Measurements from ENCODE around the gene RAB6B. TPM values are rescaled to one million over a fixed set of nuclear protein-coding genes. Genes with fewer than 3 reads are reported as not detected.

Gene RAB6B
- polyA plus RNA-seq, 2 of the 4 experiments (the other 2 are of a cell fraction): 2.4 to 2.5 TPM

GRCh38 chr3:133937061-133937686 lies 41.5 kb upstream of the RAB6B start (continued):
- no peak for TF ChIP-seq CTCF (IDR thresholded peaks at IDR 0.05)
- TF ChIP-seq RFX5 (IDR thresholded peaks at IDR 0.05): no peak
- TF ChIP-seq RNF2 (IDR thresholded peaks at IDR 0.05; ENCODE audit: borderline replicate concordance, low read depth): no peak
- TF ChIP-seq NR3C1 (IDR thresholded peaks at IDR 0.05): no peak
- TF ChIP-seq HMGXB4 (CRISPR knock-in tag; IDR thresholded peaks at IDR 0.05; ENCODE audit: borderline replicate concordance): no peak
- no peak for TF ChIP-seq POLR2AphosphoS2 (conservative IDR thresholded peaks at IDR 0.05; ENCODE audit: low read length)
- TF ChIP-seq HDAC2 (IDR thresholded peaks at IDR 0.05): no peak
- no peak for TF ChIP-seq PHF8 (IDR thresholded peaks at IDR 0.05; ENCODE audit: borderline replicate concordance, low read depth)
- TF ChIP-seq TFCP2L1 (CRISPR knock-in tag; IDR thresholded peaks at IDR 0.05): no peak
- no peak for TF ChIP-seq HEYL (CRISPR knock-in tag; IDR thresholded peaks at IDR 0.05)

GRCh38 chr3:133935843-133936769 lies 40.4 kb upstream of the RAB6B start:
- WGBS (ENCODE audit: missing lambda C conversion rate): 80% methylated on average over 9 of the region's 13 CpGs
- POLR2A ChIA-PET: no interaction called here
- Histone ChIP-seq H3K4me1 (no peaks in the 10 kb centered on the region), H3K4me3 (no peak overlapping the region), H3K27ac (no peak overlapping the region), H3K9me3 (no peaks in the 10 kb centered on the region), H3K4me2 (no peak overlapping the region)
- DNase-seq (ENCODE audit: low read depth in 1 of 2, low spot score in 1 of 2): no peak
- TF ChIP-seq RNF2 (IDR thresholded peaks at IDR 0.05; ENCODE audit: borderline replicate concordance, low read depth): no peak
- no peak for ATAC-seq
- FAIRE-seq: no peak
- CTCF ChIA-PET: no interaction called here

- H3K4me1 ChIP-seq: no peaks in the 10 kb centered on the region
- FAIRE-seq: no peak
- no peak overlapping the region for H3K4me2 ChIP-seq
- no peak overlapping the region for H3K27ac ChIP-seq
- DNase-seq (ENCODE audit: low read depth in 1 of 2, low spot score in 1 of 2): no peak
- no peaks in the 10 kb centered on the region for H3K9me3 ChIP-seq
- POLR2A ChIA-PET: no interaction called here
- TF ChIP-seq RFX5 (IDR thresholded peaks at IDR 0.05): no peak
- TF ChIP-seq EP300 (IDR thresholded peaks at IDR 0.05): no peak
- ATAC-seq: no peak
- CTCF ChIA-PET: no interaction called here
- WGBS (ENCODE audit: missing lambda C conversion rate): 65% methylated on average over 6 of the region's 11 CpGs
- no peak overlapping the region for H3K4me3 ChIP-seq
Measured at GRCh38 chr3:133934996-133935842, 39.5 kb upstream of the RAB6B start.
